ENCODE measurements around the gene C15orf61. TPM values are rescaled to one million over a fixed set of nuclear protein-coding genes. Genes with fewer than 3 reads are reported as not detected.

The C15orf61 gene
- total RNA-seq, 1 donor from 2014 or later = 13.8 TPM

DNA sequence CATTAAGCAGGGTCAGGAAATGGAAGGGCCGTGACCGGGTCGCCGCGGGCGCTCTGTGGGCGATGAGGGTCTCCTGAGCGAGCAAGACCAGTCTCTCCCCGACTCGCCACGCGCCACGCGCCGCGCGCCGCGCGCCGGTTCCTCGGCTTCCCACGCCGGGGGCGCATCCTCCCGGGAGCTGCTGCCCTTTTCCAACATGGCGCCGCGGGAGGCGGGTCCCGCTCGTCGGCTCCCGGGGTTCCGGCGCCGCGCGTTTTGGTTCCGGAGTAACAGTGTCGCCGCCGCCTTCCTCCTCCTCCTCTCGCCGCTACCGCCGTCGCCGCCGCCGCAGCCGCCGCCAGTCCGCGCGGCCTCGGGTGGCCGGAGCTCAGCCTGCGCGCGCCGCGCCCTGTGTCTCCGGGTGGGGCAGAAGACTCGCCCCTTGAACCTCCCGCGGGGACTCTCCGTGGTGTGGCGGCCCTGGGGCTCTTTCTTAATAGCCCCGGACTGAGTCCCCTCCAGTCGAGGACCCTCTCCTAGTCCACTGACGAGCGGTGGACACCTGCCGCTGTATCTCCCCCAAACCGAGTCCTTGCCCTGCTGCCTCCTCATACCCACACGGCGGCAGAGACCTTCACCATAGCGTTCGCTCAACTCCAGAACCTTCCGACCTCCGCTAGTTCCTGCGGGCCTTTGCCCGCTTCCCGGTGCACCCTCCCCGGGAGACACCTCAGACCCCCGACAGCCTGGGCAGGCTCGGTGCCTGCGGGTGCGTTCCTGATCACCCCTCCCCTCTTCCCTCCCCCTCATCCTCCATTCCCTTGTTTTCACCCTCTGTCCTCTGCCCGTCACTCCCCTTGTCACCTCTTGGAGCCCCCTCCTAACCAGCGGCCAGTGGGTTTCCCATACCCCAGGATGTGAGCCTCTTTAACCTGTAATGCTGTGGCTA, 21.8 kb downstream of the C15orf61 start, which contains the start of gene MAP2K5:
TSS of gene MAP2K5 (plus strand) at position 284 of the 928 bp plus-strand sequence. CDS start at position 917, 633 bp downstream.
- Histone ChIP-seq H3K27ac (replicated peaks) (peak within 1 kb of the TSS; percentile 90), H3K27me3 (ENCODE audit: low read depth) (no peaks in the 10 kb centered on the region), H3K4me3 (peak within 1 kb of the TSS; percentile 95), H3K9me3 (replicated peaks) (no peaks in the 10 kb centered on the region), H3K4me1 (peaks cover 40% of the 10 kb centered on the region), H3K36me3 (no peaks in the 10 kb centered on the region)
- TF ChIP-seq, protein P1, sequence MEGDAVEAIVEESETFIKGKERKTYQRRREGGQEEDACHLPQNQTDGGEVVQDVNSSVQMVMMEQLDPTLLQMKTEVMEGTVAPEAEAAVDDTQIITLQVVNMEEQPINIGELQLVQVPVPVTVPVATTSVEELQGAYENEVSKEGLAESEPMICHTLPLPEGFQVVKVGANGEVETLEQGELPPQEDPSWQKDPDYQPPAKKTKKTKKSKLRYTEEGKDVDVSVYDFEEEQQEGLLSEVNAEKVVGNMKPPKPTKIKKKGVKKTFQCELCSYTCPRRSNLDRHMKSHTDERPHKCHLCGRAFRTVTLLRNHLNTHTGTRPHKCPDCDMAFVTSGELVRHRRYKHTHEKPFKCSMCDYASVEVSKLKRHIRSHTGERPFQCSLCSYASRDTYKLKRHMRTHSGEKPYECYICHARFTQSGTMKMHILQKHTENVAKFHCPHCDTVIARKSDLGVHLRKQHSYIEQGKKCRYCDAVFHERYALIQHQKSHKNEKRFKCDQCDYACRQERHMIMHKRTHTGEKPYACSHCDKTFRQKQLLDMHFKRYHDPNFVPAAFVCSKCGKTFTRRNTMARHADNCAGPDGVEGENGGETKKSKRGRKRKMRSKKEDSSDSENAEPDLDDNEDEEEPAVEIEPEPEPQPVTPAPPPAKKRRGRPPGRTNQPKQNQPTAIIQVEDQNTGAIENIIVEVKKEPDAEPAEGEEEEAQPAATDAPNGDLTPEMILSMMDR (IDR thresholded peaks at IDR 0.05; ENCODE audit: borderline replicate concordance) = no peak
- intact Hi-C loops (cut with micrococcal nuclease) = no loop called here
- peak; percentile 91 for DNase-seq

GRCh38 chr15:67543348-67543718, 22.4 kb downstream of the C15orf61 start:
- peak overlapping the region; percentile 90 for H3K27ac ChIP-seq (replicated peaks)
- no peaks in the 10 kb centered on the region for H3K9me3 ChIP-seq (replicated peaks)
- no peak for DNase-seq
- no peaks in the 10 kb centered on the region for H3K36me3 ChIP-seq
- intact Hi-C loops (cut with micrococcal nuclease) = no loop called here
- no peaks in the 10 kb centered on the region for H3K27me3 ChIP-seq (ENCODE audit: low read depth)
- TF ChIP-seq, protein P1 (IDR thresholded peaks at IDR 0.05; ENCODE audit: borderline replicate concordance) = no peak
- H3K4me3 ChIP-seq = peak overlapping the region; percentile 95
- peaks cover 46% of the 10 kb centered on the region for H3K4me1 ChIP-seq

GRCh38 chr15:67544475-67544874, 23.5 kb downstream of the C15orf61 start:
- Histone ChIP-seq H3K9me3 (replicated peaks) (no peaks in the 10 kb centered on the region), H3K4me1 (peaks cover 58% of the 10 kb centered on the region), H3K36me3 (no peaks in the 10 kb centered on the region), H3K27ac (replicated peaks) (no peak overlapping the region), H3K4me3 (peak overlapping the region; percentile 95), H3K27me3 (ENCODE audit: low read depth) (no peaks in the 10 kb centered on the region)
- TF ChIP-seq, protein P1 (IDR thresholded peaks at IDR 0.05; ENCODE audit: borderline replicate concordance) = no peak
- intact Hi-C loops (cut with micrococcal nuclease) = no loop called here
- no peak for DNase-seq

DNA sequence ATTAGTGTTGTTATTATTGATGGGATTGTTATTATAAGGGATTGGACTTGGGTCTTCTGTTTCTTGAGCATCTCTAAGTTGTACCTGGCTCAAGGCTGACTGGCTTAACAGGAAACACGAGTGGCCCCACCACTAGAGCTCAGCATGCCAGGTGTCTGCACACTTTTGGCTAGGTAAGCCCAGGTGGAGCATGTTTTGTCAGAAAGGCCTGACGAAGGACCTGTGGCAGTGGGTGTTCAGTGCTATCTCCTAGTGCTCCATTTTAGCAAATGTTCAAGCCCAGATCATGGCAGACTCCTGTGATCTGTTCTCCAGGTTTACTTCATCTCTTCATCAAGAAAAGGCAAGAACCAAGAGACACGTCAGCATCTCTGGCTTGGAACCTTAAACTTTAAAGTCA, 24.9 kb downstream of the C15orf61 start:
- no peak for DNase-seq
- intact Hi-C loops (cut with micrococcal nuclease) = no loop called here
- Histone ChIP-seq H3K4me3 (no peak overlapping the region), H3K4me1 (peaks cover 72% of the 10 kb centered on the region), H3K36me3 (no peaks in the 10 kb centered on the region), H3K27ac (replicated peaks) (no peak overlapping the region), H3K9me3 (replicated peaks) (no peaks in the 10 kb centered on the region), H3K27me3 (ENCODE audit: low read depth) (no peaks in the 10 kb centered on the region)
- TF ChIP-seq, protein P1 (IDR thresholded peaks at IDR 0.05; ENCODE audit: borderline replicate concordance) = no peak

GRCh38 chr15:67547064-67547463, 26.1 kb downstream of the C15orf61 start:
- Histone ChIP-seq H3K27me3 (ENCODE audit: low read depth) (no peaks in the 10 kb centered on the region), H3K4me1 (peaks cover 68% of the 10 kb centered on the region), H3K36me3 (peaks cover 8% of the 10 kb centered on the region), H3K4me3 (no peak overlapping the region), H3K9me3 (replicated peaks) (no peaks in the 10 kb centered on the region), H3K27ac (replicated peaks) (no peak overlapping the region)
- TF ChIP-seq, protein P1 (IDR thresholded peaks at IDR 0.05; ENCODE audit: borderline replicate concordance) = no peak
- DNase-seq = no peak
- intact Hi-C loops (cut with micrococcal nuclease) = no loop called here
